RWPE1 (cell line): ENCODE measurements around the gene NEU4.

ENCODE experiments used
- CTCF ChIA-PET: fragments of 350-600 bp; sonication (Branson Sonifier 250); formaldehyde crosslinking; extraction: SDS; loops from one replicate; lab custom pipeline; 2021; lab: Yijun Ruan, JAX
- POLR2A ChIA-PET: fragments of 400-600 bp; formaldehyde crosslinking; extraction: SDS; loops from one replicate; lab custom pipeline; 2020; ENCODE audit warnings: antibody characterized with exemption; ENCODE audit not compliant: low non-redundant PET; lab: Yijun Ruan, JAX
- DNase-seq: peaks from one replicate; pipeline ENCODE4 v3.0.0; 2012; ENCODE audit warnings: low spot score
- H3K27ac ChIP-seq: fragments of 450-650 bp; 2 replicates; pipeline ENCODE4 v1.5.1; 2017
- CTCF ChIP-seq: fragments of 450-650 bp; conservative IDR thresholded peaks from 2 replicates; pipeline ENCODE4 v1.5.1; 2017; ENCODE audit warnings: low read depth, mild to moderate bottlenecking

NEU4 gene

GRCh38 chr2:241857041-241857541 lies 48.1 kb downstream of the NEU4 start:
- CTCF ChIA-PET = no interaction called here

DNA sequence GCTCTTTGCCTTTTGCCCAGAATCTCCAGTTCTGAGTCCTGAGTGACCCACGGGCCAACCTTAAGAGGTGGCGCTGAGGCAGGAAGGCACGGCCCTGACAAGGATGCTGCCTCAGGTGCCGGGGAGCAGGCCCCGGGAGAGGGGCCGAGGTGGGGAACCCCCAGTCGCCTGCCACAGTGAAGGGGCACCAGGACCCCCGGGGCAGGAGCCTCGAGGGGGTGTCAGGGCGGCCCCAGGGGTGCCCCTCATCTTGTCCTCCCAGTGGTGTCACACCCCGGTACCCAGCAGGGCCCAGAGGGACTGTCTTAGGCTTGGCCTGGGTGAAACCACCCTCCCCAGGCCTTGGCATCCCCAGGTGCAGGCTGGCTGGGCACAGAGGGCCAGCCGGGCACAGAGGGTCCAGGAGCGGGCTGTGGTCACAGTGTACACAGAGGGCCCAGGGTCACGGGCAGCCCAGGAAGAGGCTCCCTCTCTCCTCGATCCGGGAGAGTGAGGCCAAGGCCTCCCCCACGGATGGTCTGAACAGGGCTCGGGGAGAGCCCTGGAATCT lies 48.7 kb downstream of the NEU4 start:
- no peak overlapping the region for H3K27ac ChIP-seq
- ChIA-PET POLR2A (no interaction called here), CTCF (no interaction called here)
- TF ChIP-seq CTCF = no peak
- DNase-seq = no peak

More at GRCh38 chr2:241857041-241857541, 48.1 kb downstream of the NEU4 start:
- H3K27ac ChIP-seq = no peak overlapping the region
- DNase-seq = no peak
- POLR2A ChIA-PET = no interaction called here
- no peak for TF ChIP-seq CTCF

DNA sequence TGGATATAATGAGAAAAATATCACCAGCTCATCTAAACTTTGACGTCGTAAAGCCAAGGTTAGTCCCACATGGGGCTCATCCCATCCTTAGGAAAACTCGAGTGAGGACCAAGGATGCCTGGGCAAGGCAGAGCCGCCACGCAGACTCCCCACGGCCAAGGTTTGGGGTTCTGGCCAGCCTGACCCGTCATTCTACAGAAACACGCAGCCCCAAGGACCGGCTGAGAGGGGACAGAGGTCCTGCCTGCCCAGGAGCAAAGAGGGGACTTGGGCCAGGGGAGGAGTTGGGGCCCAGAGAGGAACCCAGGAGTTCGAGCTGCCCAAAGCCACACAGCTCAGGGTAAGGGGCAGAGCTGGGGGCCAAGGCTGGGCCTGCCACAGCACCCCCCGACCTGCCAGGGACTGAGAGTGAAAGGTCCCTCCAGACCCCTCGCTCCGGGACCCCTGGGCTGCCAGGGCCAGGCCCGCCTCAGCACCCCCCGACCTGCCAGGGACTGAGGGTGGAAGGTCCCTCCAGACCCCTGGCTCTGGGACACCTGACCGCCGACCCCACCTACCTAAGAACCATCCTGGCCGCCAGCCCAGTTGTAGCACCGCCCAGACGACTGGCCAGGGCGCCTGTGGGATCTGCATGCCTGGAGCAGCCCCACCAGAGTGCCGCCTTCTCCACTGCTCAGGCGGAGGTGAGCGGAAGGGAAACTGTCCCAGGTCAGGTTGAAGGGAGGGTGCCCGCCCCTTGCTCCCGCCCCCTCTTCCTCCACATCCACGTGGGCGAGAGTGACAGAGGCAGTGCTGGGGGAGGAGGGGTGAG lies 49.4 kb downstream of the NEU4 start, which contains the start of gene PDCD1:
Gene PDCD1, minus strand, starts transcription at position 689 of the 811 bp plus-strand sequence. Its CDS starts 56 bp downstream, at position 633.
- no peak for DNase-seq
- no peak within 1 kb of the TSS for H3K27ac ChIP-seq
- CTCF ChIA-PET = interaction anchor here (1.0 kb wide), 1 partner anchor 8 kb away, joined by 3 read pairs; no protein-coding TSS in a partner anchor
- no peak for TF ChIP-seq CTCF
- POLR2A ChIA-PET = no interaction called here

DNA sequence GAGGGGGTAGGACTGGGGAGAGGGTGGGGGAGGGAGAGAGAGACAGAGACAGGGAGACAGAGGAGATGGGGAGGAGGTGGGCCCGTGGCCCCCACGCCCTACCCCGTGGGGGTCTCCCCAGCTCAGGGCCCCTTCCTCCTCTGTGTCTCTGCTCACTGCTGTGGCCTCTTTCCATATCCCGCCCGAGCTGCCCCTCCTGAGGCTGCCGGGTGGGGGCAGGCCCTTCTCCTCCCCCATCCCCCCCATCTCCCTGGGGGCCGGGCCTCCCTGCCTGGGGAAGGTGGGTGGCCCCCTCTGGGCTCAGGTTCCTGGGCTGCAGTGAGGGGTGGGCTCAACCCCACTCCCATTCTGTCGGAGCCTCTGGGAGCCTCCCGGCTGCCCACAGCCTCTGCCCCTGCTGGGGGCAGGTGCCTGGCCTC lies 50.0 kb downstream of the NEU4 start:
- POLR2A ChIA-PET = no interaction called here
- DNase-seq = no peak
- H3K27ac ChIP-seq = no peak overlapping the region
- TF ChIP-seq CTCF = no peak
- CTCF ChIA-PET = interaction anchor here (1.0 kb wide), 1 partner anchor 8 kb away, joined by 3 read pairs; no protein-coding TSS in a partner anchor

- DNase-seq = no peak
- ChIA-PET POLR2A (no interaction called here), CTCF (interaction anchor here (1.0 kb wide), 1 partner anchor 9 kb away, joined by 3 read pairs; no protein-coding TSS in a partner anchor)
- no peak overlapping the region for H3K27ac ChIP-seq
- TF ChIP-seq CTCF = no peak
These were observed 50.6 kb downstream of the NEU4 start for GRCh38 chr2:241859436-241860183.
